COLO668 (cell line): ENCODE results near the gene PDE6B.
"Not testable (repeated sequence)": the region's sequence is repeated elsewhere in the genome, so short reads cannot be mapped to it uniquely, and the experiment has no call there.

Source experiments
- DNase-seq: peaks from one replicate; lab custom pipeline; 2025; ENCODE audit not compliant: unreplicated experiment; lab: John Stamatoyannopoulos, UW

Gene PDE6B

DNA sequence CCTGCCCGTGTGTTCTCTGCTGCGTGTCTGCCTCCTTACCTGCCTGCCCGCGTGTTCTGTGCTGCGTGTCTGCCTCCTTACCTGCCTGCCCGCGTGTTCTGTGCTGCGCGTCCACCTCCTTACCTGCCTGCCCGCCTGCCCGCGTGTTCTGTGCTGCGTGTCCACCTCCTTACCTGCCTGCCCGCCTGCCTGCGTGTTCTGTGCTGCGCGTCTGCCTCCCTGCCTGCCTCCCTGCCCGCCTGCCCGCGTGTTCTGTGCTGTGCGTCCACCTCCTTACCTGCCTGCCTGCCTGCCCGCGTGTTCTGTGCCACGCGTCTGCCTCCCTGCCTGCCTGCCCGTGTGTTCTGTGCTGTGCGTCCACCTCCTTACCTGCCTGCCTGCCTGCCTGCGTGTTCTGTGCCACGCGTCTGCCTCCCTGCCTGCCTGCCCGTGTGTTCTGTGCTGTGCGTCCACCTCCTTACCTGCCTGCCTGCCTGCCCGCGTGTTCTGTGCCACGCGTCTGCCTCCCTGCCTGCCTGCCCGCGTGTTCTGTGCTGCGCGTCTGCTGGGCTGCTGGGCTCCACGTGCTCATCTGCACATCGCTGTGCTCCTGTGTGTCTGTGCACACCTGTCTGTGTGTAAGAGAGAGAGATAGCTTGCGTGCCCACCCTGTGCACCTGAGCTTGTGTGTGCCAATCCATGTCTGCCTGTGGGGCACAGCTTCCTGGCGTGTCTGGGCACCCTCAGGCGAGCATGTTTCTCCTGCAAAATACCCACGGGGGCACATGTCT is 9.9 kb downstream of the PDE6B start:
- not testable (repeated sequence) for DNase-seq

DNA sequence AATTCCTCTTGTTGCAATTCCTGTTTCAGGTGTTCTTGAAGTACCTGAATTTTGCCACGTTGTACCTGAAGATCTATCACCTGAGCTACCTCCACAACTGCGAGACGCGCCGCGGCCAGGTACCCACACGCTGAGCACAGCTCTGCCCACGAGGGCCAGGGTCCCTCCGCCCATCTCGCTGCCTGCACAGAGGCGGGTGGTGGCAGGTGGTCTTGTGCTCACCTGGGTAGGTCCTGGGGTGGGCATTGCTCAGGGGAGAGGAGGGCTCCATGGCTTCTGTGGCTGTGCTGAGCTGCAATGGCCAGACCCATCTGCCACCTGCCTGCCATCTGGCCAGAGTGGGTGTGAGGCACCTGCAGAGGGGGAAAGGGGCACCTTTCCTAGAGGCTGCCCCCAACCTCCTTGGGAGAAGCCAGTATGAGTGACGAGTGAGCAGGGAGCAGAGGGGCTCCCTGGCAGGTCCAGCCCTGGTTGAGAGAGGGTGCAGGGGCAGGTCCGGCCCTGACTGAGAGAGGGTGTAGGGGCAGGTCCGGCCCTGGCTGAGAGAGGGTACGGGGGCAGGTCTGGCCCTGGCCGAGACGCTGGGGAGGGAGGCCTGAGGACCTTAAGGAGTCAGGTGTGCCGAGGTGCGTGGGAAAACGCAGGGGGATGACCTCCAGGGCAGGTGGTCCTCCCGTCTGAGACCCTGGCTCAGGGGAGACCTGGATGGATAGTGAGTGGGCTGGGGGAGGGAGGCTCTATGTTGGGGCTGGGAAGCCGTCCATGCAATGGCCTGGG is 10.7 kb downstream of the PDE6B start:
- no peak for DNase-seq

DNA sequence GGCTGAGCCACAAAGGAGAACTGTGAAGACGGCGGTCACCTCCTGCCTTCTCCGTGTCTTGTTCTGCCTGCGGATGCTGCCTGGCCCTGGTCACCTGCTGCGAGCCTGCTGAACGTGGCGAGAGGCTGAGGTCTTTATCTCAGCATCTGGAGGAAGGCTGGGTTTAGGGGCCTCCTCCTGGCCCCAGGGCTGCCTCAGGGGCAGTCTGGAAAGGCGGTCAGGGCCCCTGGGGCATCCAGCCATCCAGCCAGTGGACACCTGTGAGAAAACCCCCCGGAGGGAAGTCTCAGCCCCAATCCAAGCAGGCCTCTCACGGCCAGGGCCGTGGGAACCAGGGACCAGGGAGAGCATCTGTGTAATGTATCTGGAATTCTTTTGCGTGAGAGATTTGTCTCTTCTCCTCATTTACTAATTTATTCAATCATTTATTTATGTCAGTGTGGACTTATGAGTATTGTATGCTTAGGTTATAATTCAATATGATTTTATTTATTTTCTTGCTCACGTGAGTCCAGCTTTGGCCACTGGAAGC is 11.3 kb downstream of the PDE6B start:
- DNase-seq, result no peak

DNA sequence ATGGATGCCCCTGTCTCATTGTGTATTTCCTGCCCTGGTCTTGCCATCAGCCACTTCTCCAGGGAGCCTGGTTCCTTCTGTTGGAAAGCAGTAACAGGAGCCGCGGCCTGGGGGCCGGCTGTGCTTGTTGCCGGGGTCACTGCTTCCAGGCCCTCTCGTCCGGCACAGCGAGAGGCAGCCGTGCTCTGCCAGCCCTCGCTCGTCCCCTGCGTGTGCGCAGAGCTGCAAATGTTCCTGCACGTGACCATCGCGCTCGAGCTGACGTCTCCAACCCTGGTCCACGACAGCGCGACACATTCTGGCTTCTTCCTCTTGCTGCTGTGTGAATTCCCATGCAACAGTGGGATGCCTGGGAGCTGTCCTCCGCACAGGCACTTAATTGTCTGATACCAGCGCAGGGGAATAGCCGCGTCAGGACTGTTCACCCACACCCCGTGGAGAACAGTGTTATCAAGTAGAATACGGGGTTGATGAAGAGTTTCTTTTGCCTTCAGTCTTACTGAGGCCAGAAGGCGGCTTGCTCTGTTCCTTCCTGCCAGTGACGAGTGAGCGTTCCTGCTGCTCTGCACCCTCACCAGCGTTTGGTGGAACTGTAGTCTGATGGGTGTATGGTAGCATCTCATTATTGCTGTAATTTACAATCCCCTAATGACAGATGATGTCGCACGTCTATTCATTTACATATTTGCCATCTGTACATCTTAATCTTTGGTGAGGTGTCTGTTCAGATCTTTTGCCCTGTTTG is 12.3 kb downstream of the PDE6B start:
- DNase-seq, result no peak

DNA sequence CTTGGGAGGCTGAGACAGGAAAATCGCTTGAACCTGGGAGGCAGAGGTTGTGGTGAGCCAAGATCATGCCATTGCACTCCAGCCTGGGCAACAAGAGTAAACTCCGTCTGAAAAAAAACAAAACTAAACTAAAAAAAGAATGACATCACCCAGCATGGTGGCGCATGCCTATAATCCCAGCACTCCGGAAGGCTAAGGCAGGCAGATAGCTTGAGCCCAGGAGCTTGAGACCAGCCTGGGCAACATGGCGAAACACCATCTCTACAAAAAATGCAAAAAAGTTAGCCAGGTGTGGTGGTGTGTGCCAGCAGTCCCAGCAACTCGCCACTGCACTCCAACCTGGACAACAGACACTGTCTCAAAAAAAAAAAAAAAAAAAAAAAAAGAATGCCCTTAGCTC is 17.0 kb downstream of the PDE6B start:
- not testable (repeated sequence) for DNase-seq

DNA sequence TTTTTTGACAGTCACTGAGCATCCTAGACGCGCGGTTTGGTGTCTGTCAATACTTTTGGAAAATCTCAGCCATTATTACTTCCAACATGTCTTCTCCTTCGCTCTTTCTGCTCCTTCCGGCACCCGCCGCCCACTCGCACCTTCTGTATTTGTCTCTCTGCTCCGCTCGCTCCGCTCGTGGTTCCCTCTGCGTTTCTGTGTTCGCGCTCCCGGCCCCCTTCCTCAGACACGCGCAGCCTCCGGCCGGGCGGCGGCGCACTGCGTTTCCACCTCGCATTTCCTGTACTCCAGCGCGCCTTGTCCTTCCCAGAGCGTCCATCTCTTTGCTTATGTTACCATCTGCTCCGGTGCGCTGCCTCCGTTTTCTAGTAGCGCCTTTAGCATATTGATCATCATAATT is 21.1 kb downstream of the PDE6B start:
- DNase-seq, result no peak

DNA sequence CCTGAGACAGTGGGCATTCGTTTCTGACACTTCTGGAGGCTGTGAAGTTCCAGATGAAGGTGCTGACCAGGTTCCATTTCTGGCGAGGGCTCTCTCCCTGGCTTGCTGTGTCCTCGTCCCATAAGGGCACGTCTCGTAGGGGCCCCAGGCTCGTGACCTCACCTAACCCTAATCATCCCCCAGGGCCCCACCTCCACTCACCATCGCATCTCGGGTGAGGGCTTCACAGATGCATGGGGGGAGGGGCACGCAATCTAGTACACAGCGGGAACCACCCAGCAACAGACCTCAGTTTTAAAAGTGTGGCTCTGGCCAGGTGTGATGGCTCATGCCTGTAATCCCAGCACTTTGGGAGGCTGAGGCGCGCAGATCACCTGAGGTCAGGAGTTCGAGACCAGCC is 22.1 kb downstream of the PDE6B start:
- DNase-seq, result no peak

DNA sequence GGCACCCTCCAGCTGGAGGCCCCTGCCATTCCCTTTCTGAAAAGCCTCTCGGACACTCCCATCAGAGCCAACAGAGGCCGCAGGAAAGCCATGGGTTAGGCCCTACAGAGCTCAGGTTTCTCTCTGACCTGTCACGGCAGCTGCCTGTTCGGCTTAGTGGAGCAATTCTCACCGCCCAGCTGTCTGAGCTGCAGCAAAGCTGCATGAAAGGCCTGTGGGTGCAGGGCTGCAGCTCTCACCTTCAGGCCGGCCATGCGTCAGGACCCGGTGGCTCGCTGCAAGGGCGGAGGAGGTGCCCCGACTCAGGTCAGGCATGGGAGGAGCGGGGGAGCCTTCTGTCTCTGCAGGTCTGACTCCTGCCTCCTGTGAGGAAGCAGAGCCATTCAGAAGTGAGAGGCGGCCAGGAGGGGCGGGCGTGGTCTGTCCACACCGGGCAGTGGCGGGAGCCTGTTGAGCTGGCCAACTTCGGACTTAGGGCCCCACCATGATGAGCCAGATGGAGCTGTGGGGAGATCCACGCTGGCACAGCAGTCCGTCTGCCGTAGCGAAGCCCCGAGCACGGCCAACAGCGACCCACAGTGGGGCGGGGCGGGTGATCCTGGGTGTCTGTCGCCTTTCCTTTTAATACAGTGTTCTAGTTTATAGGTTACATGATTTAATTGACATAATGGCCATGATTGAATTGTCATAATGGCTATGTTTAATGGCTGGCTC is 23.4 kb downstream of the PDE6B start:
- peak; percentile 67 for DNase-seq

DNA sequence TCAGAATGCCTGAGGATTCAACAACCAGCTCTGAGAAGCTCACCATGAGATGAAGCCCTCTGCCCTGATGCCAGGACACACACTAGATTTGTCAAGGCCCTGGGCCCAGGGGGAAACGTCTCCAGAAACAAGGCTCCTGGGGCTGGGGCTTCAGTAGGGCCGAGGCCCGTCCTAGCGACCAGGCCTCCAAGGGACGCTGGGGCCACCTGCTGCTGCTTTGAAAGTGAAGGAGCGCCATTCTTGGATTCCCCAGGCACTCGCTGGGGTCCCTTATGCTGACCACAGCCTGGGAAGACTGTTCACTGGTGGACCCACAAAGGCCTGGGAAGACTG is 23.9 kb downstream of the PDE6B start:
- no peak for DNase-seq

DNA sequence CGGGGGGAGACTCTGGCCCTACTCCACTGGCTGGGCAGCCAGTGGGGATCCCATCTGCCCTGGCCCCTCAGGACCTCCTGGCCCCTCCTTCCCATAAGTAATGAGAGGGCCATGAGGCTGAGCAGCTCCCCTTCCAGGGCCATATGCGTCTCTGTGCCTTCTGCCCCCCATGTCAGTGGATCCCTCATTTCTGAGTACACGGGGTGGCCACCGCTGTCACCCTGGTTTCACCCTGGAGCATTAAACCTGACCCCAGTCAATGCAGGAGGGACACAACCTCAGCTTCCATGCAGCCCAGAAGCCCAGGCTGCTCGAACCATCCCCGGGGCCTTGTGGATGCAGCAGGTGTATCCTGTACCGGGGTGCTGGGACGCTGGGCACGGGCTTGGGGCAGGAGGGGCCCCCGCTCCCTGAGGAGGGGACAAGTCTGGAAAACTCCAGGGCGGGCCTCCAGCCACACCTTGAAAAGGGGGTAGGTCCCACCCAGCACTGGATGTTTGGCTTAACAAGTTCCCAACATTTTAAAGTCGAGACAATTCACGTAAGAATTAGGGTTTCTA is 24.5 kb downstream of the PDE6B start:
- no peak for DNase-seq

DNA sequence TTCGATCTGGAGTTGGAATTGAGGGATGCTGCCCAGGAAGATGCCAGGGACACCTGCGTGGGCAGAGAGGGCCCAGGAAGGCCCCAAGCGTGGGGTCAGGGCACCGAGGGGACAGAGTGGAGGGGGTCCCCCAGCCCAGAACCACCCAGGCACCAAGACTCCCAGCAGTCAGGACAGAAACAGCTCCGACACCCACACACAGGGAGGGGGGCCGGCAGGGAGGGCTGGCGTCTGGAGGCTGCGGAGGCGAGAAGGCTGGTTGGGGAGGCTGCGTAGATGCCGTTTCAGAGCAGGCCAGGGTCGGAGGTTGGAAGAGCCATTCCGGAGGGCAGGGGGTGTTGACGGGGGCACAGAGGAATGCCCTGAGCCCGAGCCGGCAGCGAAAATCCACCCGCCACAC is 25.1 kb downstream of the PDE6B start:
- no peak for DNase-seq

DNA sequence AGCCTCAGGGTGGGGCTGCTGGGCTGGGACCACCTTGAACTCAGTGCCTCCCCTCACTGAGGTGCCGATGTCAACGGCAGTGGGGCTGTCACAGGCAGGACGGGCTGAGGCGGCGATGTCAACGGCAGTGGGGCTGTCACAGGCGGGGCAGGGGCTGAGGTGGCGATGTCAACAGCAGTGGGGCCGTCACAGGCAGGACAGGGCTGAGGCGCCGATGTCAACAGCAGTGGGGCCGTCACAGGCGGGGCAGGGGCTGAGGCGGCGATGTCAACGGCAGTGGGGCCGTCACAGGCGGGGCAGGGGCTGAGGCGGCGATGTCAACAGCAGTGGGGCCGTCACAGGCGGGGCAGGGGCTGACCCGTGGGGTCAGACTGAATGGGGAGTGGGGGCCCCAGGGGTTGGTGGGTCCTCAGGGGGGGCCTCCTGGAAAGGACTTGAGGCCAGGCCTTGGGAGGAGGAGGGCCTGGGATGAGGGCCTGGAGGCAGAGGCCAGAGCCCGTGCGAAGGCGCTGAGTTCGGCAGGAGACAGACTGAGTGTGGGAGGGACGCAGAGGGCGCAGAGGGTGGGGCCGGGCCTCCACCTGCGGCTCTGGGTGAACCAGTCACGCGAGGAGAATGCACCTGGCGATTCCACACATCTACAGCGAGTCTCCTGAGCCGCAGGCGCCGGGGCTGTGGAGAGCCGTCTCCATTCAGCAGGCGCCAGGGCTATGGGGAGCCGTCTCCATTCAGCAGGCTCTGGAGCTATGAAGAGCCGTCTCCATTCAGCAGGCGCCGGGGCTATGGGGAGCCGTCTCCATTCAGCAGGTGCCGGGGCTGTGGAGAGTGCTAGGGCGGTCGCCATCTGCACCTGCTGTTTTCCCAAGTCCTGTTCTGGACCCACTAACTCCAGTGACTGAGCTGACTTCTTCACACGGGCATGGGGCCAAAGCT is 25.8 kb downstream of the PDE6B start:
- peak; percentile 91 for DNase-seq

DNA sequence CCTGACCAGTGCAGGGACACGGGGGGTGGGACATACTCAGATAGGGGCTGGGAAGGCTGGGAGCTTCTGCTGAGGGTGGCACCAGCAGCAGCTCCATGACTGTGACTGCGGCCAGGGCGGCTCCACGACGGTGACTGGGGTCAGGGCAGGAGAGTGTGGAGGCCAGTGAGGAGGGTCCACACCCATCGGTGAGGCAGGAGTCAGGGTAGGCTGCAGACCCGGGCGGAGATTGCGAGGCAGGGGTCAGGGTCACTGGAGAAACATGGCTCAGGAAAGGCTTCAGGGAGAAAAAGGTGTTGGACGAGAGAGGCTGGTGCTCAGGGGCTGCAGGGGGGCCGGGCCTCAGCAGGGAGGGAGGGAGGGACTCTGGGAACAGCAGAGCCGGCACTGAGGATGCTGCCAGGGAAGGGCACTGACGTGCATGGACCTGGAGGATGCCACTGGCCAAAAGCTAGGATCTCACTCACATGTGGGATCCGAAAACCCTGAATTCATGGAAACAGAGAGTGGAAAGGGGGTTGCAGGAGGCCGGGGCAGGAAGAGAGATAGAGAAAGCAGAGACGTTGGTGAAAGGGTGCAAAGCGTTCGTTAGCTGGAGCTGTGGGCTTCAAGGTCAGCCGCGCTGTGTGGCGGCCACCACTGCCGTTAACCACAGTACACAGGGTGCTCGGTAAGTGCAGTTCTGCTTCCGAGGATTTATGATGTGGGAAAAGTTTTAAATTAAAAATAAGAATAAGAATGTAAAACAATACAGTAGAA is 26.7 kb downstream of the PDE6B start:
- no peak for DNase-seq

DNA sequence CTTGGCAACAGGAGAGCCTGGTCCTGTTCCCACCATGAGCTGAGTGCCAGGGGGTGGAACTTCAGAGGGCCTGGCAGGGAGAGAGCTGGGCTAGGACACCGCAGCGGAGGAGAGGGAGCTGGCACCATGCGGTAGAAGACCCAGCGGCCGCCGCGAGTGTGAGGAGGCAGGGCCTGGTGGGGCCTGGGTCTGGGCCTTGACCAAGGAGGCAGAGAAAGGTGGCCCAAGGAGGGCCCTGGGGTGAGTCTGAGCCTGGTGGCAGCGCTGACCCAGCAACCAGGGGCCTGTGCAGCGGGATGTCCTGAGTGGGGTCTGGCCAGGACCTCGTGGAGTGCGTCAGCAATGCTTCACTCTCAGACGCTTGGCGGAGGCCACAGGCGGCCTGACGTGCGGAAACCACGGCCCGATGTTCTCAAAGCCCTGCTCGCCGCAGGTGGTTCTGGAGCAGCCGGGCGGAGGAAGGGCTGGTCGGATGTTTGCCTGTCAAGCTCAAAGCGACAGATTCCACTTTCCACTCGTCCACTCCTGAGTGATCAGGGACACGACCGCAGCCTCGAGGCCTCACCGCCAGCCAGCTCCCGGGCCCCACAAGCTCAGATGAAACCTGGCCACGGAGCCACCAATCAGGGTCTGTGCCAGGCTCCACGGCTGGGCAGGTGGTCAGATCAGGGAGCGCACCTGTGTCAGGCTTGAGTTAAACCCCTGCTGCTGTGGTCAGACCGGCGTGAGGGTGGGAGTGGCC is 27.9 kb downstream of the PDE6B start:
- no peak for DNase-seq

DNA sequence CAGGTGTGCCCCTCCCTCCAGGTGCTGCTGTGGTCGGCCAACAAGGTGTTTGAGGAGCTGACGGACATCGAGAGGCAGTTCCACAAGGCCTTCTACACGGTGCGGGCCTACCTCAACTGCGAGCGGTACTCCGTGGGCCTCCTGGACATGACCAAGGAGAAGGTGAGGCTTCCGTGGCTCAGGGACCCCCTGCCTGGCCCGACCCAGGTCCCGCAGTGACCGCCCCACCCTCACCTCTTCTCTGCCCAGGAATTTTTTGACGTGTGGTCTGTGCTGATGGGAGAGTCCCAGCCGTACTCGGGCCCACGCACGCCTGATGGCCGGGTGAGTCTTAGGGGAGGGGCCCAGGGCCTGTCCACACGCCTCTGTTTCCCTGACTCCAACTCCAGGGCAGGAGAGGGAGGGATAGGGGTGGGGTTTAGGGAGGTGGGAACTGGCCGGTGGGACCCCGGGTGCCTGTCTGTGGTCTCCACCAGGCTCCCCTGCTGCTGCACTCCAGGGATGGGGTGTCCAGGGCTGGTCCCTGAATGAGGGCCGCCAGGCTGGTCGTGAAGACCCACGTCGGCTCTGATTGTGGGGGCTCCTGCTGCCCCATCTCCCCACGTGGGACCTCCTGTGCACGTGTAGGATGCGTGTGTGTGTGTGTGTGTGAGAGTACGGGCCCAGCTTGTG is 28.6 kb downstream of the PDE6B start:
- DNase-seq, result no peak

DNA sequence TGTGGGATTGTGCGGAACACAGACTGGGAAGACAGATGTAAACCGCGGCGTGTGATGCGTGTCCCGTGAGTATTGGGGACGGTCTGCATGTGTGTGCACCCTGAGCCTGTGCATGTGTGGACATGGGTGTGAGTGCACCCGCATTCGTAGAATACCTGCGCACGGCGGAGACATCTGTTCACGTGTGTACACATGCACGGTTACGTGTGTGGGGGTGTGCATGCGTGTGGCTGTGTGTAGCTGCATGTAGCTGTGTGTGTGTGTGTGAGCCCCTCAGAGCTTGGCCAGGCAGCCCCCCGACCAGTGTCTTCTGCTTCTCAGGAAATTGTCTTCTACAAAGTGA is 29.1 kb downstream of the PDE6B start:
- DNase-seq, result no peak

DNA sequence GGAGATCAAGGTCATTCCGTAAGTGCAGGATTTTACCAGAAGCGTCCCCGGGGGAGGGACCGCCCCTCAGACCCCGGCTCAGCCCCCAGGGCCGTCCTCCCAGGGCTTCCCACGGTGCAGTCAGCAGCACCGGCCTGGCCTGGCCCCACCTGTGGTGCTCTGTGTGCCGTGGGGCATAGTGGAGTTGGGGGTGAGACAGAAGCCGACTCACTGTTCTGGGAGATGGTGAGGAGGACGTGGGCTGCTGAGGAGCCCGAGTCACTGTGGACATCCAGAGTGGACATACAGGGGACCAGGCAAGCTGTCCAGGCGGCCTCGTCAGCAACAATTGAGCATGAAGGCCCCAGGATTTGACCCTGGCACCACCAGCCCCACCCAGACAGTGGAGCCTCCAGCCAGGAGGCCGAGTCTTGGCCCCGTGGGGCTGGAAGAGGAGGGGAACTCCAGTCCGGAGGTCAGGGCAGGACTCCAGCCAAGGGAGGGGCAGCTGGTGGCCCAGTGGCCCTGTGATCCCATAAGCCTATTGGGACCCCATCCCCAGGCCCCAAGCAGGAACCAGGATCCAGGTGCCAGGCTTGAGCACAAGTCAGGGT is 29.6 kb downstream of the PDE6B start:
- DNase-seq, result no peak
